ENCODE results near the gene DNAH9.

GRCh38 chr17:11668618-11669017 lies 70.3 kb downstream of the DNAH9 start:
- no peak for TF ChIP-seq POLR2A (IDR thresholded peaks at IDR 0.05; ENCODE audit: low read depth, low read length)
- TF ChIP-seq SPI1 (IDR thresholded peaks at IDR 0.05; ENCODE audit: low read depth, low read length), result no peak
- TF ChIP-seq POLR2AphosphoS5 (IDR thresholded peaks at IDR 0.05; ENCODE audit: low read depth, low read length), result no peak
- no peak for TF ChIP-seq TAF1 (IDR thresholded peaks at IDR 0.05; ENCODE audit: low read depth, low read length)

Data from GM12891 (cell line).